Occipital lobe (tissue), 2 donors: Measurements from ENCODE around the gene ADARB2. TPM values are rescaled to one million over a fixed set of nuclear protein-coding genes. Genes with fewer than 3 reads are reported as not detected.
A peak's percentile ranks its signal among the peaks of the same experiment; 100 is the strongest.
"Not testable (repeated sequence)": the region's sequence is repeated elsewhere in the genome, so short reads cannot be mapped to it uniquely, and the experiment has no call there.

Experiments
- DNase-seq: peaks from one replicate; lab custom pipeline; 2025; lab: John Stamatoyannopoulos, UW
- total RNA-seq: library from RNA; depleted of rRNA; stranded (reverse); fragments of >200 nt; gene quantifications from one replicate; pipeline ENCODE4 v1.2.3, GENCODE V29; 2014

The ADARB2 gene
- total RNA-seq, result 4.8 TPM

GRCh38 chr10:1737222-1738061 lies at the start of gene ADARB2:
TSS of gene ADARB2 (minus strand) at chr10:1737525.
- DNase-seq, result peak; percentile 79

GRCh38 chr10:1785835-1786234 lies 48.5 kb upstream of the ADARB2 start:
- DNase-seq, result no peak

GRCh38 chr10:1782841-1783240 lies 45.5 kb upstream of the ADARB2 start:
- no peak for DNase-seq

- DNase-seq, result no peak
Observed at GRCh38 chr10:1779796-1780195, 42.5 kb upstream of the ADARB2 start.

- DNase-seq, result no peak
Observed at GRCh38 chr10:1778375-1778969, 41.1 kb upstream of the ADARB2 start.

GRCh38 chr10:1776127-1776662 lies 38.9 kb upstream of the ADARB2 start:
- no peak for DNase-seq

GRCh38 chr10:1774796-1775195 lies 37.5 kb upstream of the ADARB2 start:
- DNase-seq, result no peak

GRCh38 chr10:1773204-1773603 lies 35.9 kb upstream of the ADARB2 start:
- DNase-seq, result not testable (repeated sequence)

- no peak for DNase-seq
Observed at GRCh38 chr10:1766049-1766448, 28.7 kb upstream of the ADARB2 start.

- DNase-seq, result no peak
Observed at GRCh38 chr10:1762076-1762475, 24.8 kb upstream of the ADARB2 start.

- DNase-seq, result no peak
Observed at GRCh38 chr10:1754506-1755153, 17.3 kb upstream of the ADARB2 start.

GRCh38 chr10:1752153-1752552 lies 14.8 kb upstream of the ADARB2 start:
- DNase-seq, result no peak

- no peak for DNase-seq
Observed at GRCh38 chr10:1747590-1748157, 10.3 kb upstream of the ADARB2 start.

GRCh38 chr10:1746796-1747195 lies 9.5 kb upstream of the ADARB2 start:
- no peak for DNase-seq

- no peak for DNase-seq
Observed at GRCh38 chr10:1745780-1746456, 8.6 kb upstream of the ADARB2 start.

- no peak for DNase-seq
Observed at GRCh38 chr10:1744524-1744923, 7.2 kb upstream of the ADARB2 start.

- DNase-seq, result no peak
Observed at GRCh38 chr10:1743141-1743540, 5.8 kb upstream of the ADARB2 start.

- DNase-seq, result no peak
Observed at GRCh38 chr10:1741450-1741849, 4.1 kb upstream of the ADARB2 start.

GRCh38 chr10:1739751-1740150 lies 2.4 kb upstream of the ADARB2 start:
- peak; percentile 65 for DNase-seq

- no peak for DNase-seq
Observed at GRCh38 chr10:1738950-1739349, 1.6 kb upstream of the ADARB2 start.

GRCh38 chr10:1736972-1737221 lies 428 bp downstream of the ADARB2 start:
- DNase-seq, result no peak
